ENCODE measurements around the gene TOP2A. TPM values are rescaled to one million over a fixed set of nuclear protein-coding genes. Genes with fewer than 3 reads are reported as not detected.

TOP2A gene
- total and polyA plus RNA-seq, 9 of the 15 experiments (the other 6 are each of a cell fraction or from before 2014, with no cell fraction given), result 133 to 347 (median 259) TPM

DNA sequence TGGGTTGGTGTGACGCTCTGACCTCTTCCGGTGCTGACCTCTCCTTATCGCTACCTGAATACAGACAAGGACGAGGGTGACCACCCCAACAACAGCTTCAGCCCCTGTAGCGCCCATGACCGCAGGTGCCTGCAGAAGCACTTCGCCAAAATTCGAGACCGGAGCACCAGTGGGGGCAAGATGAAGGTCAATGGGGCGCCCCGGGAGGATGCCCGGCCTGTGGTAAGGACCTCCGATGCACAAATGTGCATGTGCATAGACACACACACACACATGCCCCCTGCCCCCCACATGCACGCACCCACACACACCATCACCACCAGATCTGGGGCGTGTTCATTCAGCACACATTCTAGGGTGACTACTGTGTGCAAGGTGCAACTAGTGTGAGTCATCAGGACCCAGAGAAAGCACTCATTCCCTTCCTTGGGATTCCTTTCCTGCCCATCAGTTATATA, 35.3 kb upstream of the TOP2A start (continued):
- TF ChIP-seq, protein P1, sequence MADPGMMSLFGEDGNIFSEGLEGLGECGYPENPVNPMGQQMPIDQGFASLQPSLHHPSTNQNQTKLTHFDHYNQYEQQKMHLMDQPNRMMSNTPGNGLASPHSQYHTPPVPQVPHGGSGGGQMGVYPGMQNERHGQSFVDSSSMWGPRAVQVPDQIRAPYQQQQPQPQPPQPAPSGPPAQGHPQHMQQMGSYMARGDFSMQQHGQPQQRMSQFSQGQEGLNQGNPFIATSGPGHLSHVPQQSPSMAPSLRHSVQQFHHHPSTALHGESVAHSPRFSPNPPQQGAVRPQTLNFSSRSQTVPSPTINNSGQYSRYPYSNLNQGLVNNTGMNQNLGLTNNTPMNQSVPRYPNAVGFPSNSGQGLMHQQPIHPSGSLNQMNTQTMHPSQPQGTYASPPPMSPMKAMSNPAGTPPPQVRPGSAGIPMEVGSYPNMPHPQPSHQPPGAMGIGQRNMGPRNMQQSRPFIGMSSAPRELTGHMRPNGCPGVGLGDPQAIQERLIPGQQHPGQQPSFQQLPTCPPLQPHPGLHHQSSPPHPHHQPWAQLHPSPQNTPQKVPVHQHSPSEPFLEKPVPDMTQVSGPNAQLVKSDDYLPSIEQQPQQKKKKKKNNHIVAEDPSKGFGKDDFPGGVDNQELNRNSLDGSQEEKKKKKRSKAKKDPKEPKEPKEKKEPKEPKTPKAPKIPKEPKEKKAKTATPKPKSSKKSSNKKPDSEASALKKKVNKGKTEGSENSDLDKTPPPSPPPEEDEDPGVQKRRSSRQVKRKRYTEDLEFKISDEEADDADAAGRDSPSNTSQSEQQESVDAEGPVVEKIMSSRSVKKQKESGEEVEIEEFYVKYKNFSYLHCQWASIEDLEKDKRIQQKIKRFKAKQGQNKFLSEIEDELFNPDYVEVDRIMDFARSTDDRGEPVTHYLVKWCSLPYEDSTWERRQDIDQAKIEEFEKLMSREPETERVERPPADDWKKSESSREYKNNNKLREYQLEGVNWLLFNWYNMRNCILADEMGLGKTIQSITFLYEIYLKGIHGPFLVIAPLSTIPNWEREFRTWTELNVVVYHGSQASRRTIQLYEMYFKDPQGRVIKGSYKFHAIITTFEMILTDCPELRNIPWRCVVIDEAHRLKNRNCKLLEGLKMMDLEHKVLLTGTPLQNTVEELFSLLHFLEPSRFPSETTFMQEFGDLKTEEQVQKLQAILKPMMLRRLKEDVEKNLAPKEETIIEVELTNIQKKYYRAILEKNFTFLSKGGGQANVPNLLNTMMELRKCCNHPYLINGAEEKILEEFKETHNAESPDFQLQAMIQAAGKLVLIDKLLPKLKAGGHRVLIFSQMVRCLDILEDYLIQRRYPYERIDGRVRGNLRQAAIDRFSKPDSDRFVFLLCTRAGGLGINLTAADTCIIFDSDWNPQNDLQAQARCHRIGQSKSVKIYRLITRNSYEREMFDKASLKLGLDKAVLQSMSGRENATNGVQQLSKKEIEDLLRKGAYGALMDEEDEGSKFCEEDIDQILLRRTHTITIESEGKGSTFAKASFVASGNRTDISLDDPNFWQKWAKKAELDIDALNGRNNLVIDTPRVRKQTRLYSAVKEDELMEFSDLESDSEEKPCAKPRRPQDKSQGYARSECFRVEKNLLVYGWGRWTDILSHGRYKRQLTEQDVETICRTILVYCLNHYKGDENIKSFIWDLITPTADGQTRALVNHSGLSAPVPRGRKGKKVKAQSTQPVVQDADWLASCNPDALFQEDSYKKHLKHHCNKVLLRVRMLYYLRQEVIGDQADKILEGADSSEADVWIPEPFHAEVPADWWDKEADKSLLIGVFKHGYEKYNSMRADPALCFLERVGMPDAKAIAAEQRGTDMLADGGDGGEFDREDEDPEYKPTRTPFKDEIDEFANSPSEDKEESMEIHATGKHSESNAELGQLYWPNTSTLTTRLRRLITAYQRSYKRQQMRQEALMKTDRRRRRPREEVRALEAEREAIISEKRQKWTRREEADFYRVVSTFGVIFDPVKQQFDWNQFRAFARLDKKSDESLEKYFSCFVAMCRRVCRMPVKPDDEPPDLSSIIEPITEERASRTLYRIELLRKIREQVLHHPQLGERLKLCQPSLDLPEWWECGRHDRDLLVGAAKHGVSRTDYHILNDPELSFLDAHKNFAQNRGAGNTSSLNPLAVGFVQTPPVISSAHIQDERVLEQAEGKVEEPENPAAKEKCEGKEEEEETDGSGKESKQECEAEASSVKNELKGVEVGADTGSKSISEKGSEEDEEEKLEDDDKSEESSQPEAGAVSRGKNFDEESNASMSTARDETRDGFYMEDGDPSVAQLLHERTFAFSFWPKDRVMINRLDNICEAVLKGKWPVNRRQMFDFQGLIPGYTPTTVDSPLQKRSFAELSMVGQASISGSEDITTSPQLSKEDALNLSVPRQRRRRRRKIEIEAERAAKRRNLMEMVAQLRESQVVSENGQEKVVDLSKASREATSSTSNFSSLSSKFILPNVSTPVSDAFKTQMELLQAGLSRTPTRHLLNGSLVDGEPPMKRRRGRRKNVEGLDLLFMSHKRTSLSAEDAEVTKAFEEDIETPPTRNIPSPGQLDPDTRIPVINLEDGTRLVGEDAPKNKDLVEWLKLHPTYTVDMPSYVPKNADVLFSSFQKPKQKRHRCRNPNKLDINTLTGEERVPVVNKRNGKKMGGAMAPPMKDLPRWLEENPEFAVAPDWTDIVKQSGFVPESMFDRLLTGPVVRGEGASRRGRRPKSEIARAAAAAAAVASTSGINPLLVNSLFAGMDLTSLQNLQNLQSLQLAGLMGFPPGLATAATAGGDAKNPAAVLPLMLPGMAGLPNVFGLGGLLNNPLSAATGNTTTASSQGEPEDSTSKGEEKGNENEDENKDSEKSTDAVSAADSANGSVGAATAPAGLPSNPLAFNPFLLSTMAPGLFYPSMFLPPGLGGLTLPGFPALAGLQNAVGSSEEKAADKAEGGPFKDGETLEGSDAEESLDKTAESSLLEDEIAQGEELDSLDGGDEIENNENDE (IDR thresholded peaks at IDR 0.05; ENCODE audit: low read depth, low read length), result no peak
